ENCODE results near the gene SYT17. TPM values are rescaled to one million over a fixed set of nuclear protein-coding genes. Genes with fewer than 3 reads are reported as not detected.

The SYT17 gene
- total RNA-seq, 2 donors from 2014 or later: 1.8 to 1.9 TPM

DNA sequence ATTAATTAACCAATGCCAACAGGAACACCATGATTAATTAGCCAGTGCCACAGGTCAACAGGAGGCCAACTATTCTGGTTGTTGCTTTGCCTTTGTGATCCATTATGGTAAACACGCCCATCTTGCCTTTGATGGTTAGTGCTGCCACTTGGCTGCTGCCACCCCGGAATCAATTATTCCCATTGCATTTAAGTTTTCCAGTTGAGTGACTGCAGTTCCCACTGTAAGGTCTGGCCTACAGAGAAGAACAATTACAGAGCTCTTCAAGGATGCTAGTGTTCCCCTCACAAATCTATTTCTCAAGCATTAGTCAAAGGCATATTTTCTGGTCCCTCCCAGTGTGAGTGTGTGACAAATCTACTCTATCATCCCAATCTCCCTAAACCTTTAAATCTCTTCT lies 110.4 kb downstream of the SYT17 start:
- Histone ChIP-seq H3K27me3 (replicated peaks; ENCODE audit: insufficient read depth) (no peaks in the 10 kb centered on the region), H3K4me1 (ENCODE audit: control insufficient read depth in 1 of 2, low read depth in 2 of 2) (no peaks in the 10 kb centered on the region), H3K27ac (no peak overlapping the region), H3K4me3 (no peak overlapping the region), H3K9me3 (no peaks in the 10 kb centered on the region), H3K36me3 (no peaks in the 10 kb centered on the region)
- DNase-seq (ENCODE audit: low spot score) (no peak), ATAC-seq (ENCODE audit: insufficient number of reproducible peaks, low FRiP score, low read depth) (no peak)
- TF ChIP-seq, protein P1, sequence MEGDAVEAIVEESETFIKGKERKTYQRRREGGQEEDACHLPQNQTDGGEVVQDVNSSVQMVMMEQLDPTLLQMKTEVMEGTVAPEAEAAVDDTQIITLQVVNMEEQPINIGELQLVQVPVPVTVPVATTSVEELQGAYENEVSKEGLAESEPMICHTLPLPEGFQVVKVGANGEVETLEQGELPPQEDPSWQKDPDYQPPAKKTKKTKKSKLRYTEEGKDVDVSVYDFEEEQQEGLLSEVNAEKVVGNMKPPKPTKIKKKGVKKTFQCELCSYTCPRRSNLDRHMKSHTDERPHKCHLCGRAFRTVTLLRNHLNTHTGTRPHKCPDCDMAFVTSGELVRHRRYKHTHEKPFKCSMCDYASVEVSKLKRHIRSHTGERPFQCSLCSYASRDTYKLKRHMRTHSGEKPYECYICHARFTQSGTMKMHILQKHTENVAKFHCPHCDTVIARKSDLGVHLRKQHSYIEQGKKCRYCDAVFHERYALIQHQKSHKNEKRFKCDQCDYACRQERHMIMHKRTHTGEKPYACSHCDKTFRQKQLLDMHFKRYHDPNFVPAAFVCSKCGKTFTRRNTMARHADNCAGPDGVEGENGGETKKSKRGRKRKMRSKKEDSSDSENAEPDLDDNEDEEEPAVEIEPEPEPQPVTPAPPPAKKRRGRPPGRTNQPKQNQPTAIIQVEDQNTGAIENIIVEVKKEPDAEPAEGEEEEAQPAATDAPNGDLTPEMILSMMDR (IDR thresholded peaks at IDR 0.05): no peak

DNA sequence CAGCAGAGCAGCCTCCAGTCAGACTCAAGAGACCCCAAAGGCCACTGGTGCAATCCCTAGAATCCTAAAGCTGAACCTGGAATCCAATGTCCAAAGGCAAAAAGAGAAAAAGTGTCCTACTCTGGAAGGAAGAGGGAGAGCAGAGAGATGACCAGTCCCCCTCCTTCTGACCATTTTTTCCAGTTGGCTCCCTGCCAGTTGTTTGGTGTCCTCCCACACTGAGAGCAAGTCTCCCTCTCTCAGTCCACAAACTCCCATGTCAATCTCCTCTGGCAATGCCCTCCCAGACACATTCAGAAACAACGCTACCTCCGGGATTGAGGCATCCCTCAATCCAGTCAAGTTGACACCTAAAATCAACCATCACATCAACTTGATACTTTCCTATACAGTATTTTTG lies 113.2 kb downstream of the SYT17 start:
- H3K9me3 ChIP-seq: no peaks in the 10 kb centered on the region
- H3K36me3 ChIP-seq: no peaks in the 10 kb centered on the region
- no peak overlapping the region for H3K4me3 ChIP-seq
- H3K4me1 ChIP-seq (ENCODE audit: control insufficient read depth in 1 of 2, low read depth in 2 of 2): no peaks in the 10 kb centered on the region
- TF ChIP-seq, protein P1 (IDR thresholded peaks at IDR 0.05): no peak
- no peaks in the 10 kb centered on the region for H3K27me3 ChIP-seq (replicated peaks; ENCODE audit: insufficient read depth)
- H3K27ac ChIP-seq: no peak overlapping the region
- ATAC-seq (ENCODE audit: insufficient number of reproducible peaks, low FRiP score, low read depth): no peak
- no peak for DNase-seq (ENCODE audit: low spot score)

DNA sequence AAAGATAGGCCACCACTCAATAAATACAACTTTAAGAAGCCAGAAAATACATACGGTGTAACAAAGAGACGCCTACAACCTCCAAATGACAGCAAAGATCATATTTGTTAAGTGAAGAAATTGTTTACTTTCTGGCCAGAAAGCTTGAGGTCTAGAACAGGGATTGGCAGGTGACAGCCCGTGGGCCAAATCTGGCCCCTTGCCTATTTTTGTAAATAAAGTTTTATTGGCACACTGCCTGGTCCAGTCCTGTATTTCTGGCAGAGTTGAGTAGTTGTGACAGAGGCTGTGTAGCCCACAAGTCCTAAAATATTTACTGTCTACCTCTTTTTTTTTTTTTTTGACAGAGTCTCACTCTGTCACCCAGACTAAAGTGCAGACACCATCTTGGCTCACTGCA lies 114.1 kb downstream of the SYT17 start:
- Histone ChIP-seq H3K36me3 (no peaks in the 10 kb centered on the region), H3K27me3 (replicated peaks; ENCODE audit: insufficient read depth) (no peaks in the 10 kb centered on the region), H3K4me3 (no peak overlapping the region), H3K4me1 (ENCODE audit: control insufficient read depth in 1 of 2, low read depth in 2 of 2) (no peaks in the 10 kb centered on the region), H3K9me3 (no peaks in the 10 kb centered on the region), H3K27ac (no peak overlapping the region)
- DNase-seq (ENCODE audit: low spot score) (no peak), ATAC-seq (ENCODE audit: insufficient number of reproducible peaks, low FRiP score, low read depth) (no peak)
- TF ChIP-seq, protein P1 (IDR thresholded peaks at IDR 0.05): no peak

DNA sequence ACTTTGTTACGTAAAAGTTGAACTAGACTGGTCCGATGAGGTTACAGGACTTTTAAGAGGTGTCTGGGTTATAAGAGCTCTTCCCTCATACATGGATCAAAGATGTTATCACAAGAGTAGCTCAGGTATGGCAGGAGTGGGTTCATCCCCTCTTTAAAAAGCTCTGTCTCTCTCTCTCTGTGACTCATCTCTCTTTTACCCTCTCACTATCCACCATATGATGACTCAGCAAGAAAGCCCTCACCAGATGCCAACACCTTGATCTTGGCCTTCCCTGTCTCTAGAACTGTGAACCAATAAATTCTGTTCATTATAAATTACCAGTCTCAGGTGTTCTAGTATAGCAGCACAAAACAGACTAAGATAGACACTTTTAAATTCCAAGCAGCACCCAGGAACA lies 115.6 kb downstream of the SYT17 start:
- no peak overlapping the region for H3K27ac ChIP-seq
- TF ChIP-seq, protein P1 (IDR thresholded peaks at IDR 0.05): no peak
- no peak for DNase-seq (ENCODE audit: low spot score)
- no peaks in the 10 kb centered on the region for H3K27me3 ChIP-seq (replicated peaks; ENCODE audit: insufficient read depth)
- no peaks in the 10 kb centered on the region for H3K36me3 ChIP-seq
- ATAC-seq (ENCODE audit: insufficient number of reproducible peaks, low FRiP score, low read depth): no peak
- no peaks in the 10 kb centered on the region for H3K9me3 ChIP-seq
- H3K4me1 ChIP-seq (ENCODE audit: control insufficient read depth in 1 of 2, low read depth in 2 of 2): no peaks in the 10 kb centered on the region
- H3K4me3 ChIP-seq: no peak overlapping the region

DNA sequence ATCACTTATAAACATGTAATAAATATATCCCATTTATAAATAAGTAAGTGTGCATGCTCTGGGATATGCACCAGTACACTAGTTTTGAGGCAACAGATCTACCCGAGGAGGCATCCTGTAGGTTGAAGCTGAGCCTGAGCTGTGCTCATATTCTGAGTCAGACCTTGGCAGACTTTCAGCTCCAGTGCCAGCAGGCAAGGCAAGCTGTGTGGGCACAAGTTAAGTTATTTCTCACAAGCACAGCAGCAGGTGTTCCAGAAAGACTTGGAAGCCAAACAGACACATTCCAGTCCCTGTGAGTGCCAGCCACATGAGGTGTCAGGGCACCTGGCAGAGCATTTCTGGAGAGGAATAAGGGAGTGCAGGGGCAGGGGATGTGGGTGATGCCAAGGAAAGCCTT lies 116.2 kb downstream of the SYT17 start:
- TF ChIP-seq, protein P1 (IDR thresholded peaks at IDR 0.05): no peak
- H3K27ac ChIP-seq: no peak overlapping the region
- DNase-seq (ENCODE audit: low spot score): no peak
- H3K9me3 ChIP-seq: no peaks in the 10 kb centered on the region
- no peak overlapping the region for H3K4me3 ChIP-seq
- no peak for ATAC-seq (ENCODE audit: insufficient number of reproducible peaks, low FRiP score, low read depth)
- no peaks in the 10 kb centered on the region for H3K4me1 ChIP-seq (ENCODE audit: control insufficient read depth in 1 of 2, low read depth in 2 of 2)
- H3K36me3 ChIP-seq: no peaks in the 10 kb centered on the region
- H3K27me3 ChIP-seq (replicated peaks; ENCODE audit: insufficient read depth): no peaks in the 10 kb centered on the region

Measured in thoracic aorta (tissue), 2 donors.